ENCODE results near the gene FCER1G.

The FCER1G gene

DNA sequence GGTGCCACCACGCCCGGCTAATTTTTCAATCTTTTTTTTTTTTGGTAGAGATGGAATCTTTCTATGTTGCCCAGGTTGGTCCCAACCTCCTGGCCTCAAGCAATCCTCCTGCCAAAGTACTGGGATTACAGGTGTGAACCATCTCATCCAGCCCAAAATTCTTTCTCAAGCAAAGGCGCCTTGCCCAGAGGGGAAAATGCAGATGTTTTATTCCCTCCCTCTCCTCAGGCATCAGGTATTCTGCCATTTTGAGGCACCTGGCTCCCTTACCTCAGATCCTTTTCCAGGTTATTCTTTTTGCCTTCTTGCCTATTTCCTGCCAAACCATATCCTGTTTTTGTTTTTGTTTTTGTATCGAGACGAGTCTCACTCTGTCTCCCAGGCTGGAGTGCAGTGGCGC lies 26.7 kb upstream of the FCER1G start:
- DNase-seq: no peak

DNA sequence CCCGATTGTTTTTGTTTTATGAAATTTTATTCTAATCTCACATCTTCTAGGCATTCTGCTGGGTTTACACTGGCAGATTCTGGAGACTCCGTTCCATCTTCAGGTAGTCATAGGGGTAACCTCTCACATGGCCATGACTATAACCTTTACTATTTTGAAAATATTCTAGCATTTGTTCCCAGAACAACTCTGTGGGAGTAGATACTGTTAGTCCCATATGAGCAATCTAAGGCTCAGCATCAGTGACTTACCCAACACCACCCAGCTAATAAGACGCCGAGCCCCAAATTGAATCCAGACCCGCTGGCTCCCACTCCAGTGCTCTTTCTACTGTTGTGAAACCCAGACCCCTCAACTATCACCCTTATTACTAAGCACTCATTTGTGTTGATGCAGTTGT lies 26.1 kb upstream of the FCER1G start:
- no peak for DNase-seq

GRCh38 chr1:161190962-161191521 lies 24.1 kb upstream of the FCER1G start:
- peak in 5 of 14 donors; percentile 14 to 47 (median 31) for DNase-seq

DNA sequence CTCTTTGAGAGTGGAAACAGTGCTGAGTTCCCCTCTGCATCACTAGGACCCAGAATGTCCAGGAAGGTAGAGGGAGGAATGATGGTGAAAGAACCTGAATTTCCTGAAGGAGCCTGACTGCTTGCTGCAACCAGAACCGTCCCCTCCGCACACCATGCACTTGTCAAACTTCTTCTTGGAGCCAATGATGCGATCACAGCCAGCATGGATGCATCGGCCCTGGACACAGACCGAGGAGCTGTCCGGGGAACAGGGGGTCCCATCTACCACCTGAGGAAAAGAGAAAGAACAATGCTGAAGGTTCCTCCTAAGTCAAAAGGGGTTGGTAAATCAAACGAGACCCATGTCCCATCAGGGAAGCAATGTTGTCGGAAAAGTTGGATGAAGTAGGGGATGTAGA lies 23.1 kb upstream of the FCER1G start:
- peak in 1 of 14 donors; percentile 15 for DNase-seq

DNA sequence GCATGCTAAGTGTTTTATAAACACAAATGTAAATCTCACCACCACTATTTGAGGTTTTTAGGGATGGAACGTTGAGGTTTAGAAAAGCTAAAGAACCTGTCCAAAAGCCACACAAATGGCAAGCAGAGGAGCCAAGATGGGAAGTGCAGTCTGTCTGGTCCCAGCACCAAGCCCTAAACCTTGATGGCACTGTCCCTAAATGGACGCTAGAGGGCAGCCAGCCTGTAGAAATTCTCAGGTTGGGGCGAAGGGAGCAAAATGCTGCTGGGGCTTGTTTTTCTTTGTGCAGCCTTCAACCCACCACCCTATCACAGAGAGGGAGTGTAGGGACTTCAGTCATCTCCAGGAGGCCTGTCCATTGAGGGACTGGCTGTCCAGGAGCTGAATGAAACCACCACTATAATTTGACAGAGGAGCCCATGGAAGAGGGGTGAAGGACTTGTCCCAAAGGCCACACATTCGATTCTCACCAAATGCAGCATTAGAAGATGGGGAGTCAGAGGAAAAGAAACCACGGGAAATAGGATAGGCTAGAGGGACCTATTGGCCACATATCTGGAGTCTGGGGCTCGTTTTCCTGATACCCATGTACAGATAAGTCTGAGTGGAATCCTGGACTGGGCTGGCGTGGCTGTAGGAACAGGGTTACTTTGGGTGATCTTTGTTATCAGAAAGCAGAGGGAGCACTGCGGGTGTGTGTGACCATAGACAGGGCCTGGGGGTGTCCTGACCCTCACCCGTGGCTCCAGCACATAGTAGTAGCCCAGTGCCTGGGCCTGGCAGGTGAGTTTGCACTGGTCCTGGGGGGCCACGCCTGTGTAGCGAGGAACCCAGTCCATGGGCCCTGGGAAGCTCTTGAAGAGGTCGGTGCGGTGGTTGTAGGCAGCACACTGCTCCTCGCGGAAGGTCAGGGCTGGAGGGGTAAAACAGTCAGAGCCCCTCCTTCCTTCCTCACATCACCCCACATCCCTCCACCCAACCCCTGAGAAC lies 22.3 kb upstream of the FCER1G start:
- DNase-seq: peak in 10 of 14 donors; percentile 6 to 63 (median 44)

GRCh38 chr1:161193561-161194235 lies 21.4 kb upstream of the FCER1G start:
- peak in 12 of 14 donors; percentile 11 to 88 (median 72) for DNase-seq

DNA sequence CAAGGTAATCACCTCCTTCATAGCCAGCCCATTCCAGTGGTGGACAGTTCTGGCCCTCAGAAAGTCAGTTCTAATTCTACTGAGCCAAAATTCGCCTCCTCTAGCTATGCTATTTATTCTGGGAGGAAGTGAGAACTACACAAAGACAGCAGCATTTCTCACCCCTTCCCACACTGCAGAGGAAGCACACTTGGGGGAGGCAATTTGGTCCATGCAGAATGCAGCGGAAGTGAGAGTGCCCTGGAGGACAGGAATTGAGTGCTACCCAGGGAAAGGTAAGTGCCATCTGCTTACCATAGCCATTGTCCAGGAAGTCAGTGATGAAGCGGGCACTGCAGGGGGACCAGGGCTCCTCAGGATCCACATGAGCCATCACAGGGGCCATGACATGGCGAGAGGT lies 19.9 kb upstream of the FCER1G start:
- DNase-seq: peak in 4 of 14 donors; percentile 16 to 37 (median 24)

- DNase-seq: no peak
Observed at GRCh38 chr1:161196111-161196510, 19.0 kb upstream of the FCER1G start.

- peak in 4 of 14 donors; percentile 4 to 44 (median 30) for DNase-seq
Observed at GRCh38 chr1:161196521-161197451, 18.3 kb upstream of the FCER1G start.

- peak in 2 of 14 donors; percentile 21 to 38 for DNase-seq
Observed at GRCh38 chr1:161197560-161198193, 17.4 kb upstream of the FCER1G start.

DNA sequence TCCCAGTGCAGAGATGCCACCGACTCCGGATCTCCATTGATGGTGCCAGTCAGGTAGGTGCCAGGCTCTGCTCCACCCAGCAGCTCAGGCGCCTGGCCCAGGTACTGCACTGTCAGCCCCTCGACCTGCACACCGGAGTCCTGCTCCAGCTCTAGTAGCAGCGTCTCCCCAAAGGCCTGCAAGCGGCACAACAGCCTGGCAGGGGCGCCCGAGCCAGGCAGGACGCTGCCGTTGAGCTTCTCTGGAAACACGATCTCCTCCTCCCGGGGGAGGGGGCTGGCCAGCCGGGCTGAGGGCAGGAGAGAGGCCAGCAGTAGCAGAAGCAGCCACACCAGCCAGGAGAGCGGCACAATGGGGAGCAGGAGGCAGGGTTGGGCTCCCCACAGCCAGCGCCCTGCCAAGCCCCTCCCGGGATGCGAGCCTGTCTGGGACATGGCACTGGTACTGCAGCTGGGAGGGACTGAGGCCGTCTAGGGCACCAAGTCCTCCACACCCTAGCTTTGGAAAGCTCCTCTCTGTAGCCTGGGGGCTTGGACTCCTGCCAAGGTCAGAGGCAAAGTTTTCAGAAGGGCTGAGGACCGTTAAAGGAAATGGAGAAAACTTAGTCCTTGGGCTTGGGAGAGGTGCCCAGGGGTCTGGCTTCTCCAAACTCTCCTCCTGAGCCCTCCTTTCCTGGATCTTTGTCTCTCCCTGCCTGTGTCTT lies 16.8 kb upstream of the FCER1G start:
- peak in 9 of 14 donors; percentile 27 to 73 (median 54) for DNase-seq

GRCh38 chr1:161198897-161199431 lies 16.1 kb upstream of the FCER1G start, which contains the start of gene ADAMTS4:
TSS of gene ADAMTS4 (minus strand) at chr1:161199054. CDS start at chr1:161198627, 427 bp downstream.
- peak in 12 of 14 donors; percentile 13 to 85 (median 73) for DNase-seq

DNA sequence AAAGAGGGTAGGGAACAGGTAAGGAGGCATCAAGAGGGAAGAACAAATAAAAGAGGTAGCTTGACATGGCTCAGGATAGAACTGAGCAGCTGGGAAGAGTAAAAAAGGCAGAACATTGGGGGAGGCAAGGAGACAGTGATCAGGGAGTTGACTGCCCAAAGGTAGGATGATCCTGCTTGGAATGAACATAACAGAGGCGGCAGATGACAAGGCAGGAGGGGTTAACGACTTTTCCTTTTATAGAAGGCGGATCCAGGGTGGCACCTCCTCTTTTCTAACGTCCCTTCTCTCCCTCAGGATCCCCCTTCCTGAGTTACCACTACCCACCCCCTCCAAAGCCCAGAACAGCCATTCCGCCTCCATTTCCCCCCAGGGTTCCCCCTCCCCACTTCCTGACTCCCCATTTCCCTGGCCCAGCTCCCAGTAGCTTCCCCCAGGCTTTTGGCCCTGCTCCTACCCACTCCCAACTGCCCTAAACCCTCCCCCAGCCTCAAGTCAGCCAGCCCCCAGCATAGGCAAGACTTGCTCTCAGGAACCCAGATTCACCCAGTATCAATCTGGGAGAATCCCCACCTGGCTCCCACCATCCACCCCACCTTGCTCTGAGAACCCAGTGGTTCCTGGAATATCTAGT lies 15.5 kb upstream of the FCER1G start:
- peak in 5 of 14 donors; percentile 33 to 72 (median 40) for DNase-seq

- peak in 12 of 14 donors; percentile 6 to 90 (median 71) for DNase-seq
Observed at GRCh38 chr1:161200421-161200991, 14.6 kb upstream of the FCER1G start.

GRCh38 chr1:161200992-161201835 lies 13.9 kb upstream of the FCER1G start:
- DNase-seq: peak in 8 of 14 donors; percentile 57 to 76 (median 66)

- DNase-seq: peak; percentile 75 to 98 (median 94)
Observed at GRCh38 chr1:161201836-161202712, 13.0 kb upstream of the FCER1G start, which contains the start of gene NDUFS2. TSS of gene NDUFS2 (plus strand) at chr1:161202367. CDS start at chr1:161202386, 19 bp downstream.
